Measurements from ENCODE around the gene TMEM184C.
A peak's percentile ranks its signal among the peaks of the same experiment; 100 is the strongest.

Gene TMEM184C

DNA sequence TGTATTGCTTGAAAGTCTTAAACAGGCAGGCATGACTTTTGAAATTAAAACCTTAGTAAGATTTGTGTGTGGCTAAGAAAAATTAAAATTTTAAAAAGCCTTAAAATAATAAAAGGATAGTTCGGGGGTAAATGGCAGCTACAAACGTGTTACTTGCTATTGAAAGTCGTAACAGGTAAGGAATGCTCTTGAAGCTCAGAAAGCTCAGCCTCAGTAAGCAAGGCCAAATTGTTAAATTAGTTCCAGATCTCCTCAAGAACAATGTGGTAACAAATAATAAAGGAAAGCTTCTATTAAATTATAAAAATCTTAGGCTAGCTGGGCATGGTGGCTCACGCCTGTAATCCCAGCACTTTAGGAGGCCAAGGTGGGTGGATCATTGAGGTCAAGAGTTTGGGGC is 41.3 kb downstream of the TMEM184C start:
- peak; percentile 12 for DNase-seq

DNA sequence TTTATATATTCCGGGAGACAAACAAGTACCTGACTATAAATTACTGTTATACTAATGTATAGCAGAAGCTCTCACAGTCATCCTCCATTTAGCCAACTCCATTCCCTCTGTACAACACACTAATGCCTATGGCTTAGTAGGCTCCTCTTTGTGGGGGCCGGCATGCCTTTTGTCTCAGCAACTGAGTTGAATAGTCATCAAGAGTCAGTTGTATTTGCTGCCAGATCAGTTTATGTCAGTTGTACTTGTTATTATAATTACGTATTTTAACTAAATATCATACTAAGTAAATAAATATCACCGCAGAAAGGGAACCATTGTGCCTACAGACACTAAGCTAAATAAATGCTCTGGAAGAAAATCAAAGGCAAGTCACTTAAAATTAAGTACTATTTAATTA is 56.9 kb downstream of the TMEM184C start:
- no peak for DNase-seq

DNA sequence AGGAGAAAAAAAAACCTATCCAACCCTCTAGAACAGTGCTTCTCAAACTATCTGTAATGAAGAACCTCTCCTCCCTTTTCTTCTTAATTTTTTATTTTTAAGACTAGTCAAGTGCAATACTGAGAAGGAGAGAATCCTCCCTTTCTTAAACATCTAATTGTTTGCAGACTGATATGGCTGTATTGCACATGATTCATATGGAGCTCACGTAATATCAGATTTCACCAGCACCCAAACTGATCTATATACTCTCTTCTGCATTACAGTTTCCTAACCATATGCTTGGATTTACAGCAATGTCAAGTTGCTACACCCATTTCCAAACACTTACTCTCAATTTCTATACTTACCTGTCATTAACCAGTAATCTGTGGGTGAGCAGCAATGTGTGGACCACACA is 57.3 kb downstream of the TMEM184C start:
- DNase-seq, result no peak

DNA sequence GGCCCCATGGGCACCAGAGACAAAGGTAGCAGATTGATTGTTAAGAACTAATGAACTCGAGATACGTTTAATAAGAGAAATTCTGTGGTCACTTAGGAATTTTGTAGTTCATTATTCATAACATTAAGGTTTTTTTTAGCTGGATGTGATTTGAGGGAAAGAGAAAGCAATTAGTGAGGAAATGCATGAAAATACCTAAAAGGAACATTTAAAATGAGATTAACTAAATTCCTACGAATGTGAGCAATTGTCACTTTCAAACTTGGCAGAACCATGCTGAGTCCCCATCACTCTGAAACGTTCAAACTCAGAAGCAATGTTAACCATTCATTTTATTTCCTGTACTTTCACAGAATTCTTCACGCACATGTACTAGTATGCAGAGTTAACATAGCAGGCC is 60.9 kb downstream of the TMEM184C start:
- no peak for DNase-seq

DNA sequence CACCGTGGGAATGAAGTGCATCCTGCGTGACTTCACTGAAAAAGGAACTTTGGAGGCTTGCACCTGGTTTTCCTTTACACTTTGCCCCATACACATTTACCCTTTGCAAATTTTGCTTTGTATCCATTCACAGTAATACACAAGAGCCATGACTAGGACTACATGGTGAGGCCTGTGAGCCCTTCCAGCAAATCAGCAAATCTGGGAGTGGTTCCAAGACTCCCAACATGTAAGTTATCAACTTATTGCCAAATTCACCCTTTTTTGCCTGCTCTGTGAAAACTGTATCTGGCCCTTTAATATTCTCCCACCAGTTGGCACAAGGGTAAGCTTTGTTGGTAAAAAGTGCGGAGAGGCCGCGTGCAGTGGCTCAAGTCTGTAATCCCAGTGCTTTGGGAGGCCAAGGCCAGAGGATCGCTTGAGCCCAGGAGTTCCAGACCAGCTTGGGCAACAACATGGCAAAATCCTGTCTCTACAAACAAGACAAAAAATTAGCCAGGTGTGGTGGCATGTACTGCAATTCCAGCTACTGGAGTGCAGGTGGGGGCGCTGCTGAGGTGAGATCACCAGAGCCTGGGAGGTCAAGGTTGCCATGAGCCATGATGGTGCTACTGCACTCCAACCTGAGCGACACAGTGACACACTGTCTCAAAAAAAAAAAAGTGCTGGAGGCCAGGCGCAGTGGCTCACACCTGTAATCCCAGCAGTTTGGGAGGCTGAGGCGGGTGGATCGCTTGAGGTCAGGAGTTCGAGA is 61.8 kb downstream of the TMEM184C start:
- no peak for DNase-seq

DNA sequence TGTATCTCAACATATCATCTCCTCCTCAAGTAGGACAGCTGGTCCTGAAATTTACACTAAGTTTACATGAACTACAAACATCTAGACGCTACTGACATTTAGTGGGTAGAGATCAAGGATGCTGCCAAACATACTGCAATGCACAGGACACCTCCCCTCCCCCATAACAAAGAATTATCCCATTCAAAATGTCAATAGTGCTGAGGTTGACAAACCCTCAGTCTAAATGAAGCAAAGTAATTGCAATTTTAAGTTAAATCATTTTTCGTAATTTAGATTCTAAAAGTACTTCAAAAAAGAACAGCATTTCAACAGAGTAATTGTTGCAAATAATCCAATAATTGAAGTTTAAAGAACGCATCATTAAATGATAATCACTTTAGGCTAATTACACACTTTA is 65.6 kb downstream of the TMEM184C start:
- DNase-seq, result peak; percentile 27

DNA sequence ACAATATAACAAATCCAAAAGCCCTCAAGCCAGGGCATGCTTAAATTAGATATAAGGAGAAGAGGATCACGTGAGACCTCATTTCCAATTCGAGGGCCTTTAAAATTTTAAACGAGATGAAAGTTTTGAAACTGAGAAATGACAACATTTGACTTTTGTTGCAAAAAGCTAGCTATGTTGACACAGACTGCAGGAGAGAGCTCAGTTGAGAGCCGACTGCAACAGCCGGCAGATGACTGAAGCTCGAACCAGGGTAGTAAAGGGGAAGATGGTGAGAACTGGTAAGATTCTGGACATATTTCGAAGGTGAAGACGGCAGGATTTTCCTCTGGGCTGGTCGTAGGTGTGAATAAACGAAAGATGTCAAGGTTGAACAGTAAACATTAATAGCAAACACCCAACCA is 66.0 kb downstream of the TMEM184C start:
- DNase-seq, result peak; percentile 68

DNA sequence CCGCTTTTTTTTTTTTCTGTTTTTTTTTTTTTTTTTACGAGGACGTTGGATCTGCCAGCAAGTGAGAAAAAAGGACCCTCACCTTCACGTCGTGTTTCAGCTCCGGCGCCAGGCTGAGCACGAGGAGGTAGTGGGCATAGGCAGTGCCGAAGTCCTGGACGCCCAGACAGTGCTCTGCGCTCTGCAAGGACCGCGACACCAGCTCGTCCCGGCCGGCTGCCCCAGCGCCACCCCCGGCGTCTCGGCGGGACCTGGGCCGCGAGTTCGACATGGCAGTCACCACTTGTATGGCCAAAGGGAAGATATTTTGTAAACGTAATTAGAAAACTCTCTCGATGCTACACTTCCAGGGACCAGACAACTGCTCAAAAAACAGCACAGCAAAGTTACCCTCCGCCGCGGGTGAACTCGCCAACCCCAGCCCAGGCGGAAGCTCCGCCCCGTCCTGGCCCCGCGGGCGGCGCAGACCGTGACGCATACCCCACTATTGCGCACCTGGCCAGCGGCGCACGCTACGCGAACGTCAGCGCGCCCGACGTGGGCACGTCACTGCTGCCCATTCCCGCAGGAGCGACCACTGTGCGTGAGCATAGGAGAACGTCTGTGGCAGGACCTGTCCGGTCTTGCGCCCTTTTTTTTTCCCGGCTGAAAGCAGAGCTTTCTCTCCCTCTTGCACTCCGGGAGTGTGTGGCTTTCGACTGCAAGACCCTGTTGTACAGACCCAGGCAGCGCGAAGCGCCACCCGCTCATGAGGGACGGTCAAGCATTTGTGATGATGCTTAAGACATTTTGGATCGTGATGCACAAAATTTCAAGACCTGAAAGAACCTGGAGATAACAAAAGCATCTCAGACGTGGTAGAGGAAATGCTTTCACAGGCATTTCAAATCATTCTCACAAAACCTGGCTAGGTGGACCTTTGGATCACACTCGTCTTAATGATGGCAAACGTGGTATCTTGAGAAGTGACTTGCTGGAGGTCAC is 66.8 kb downstream of the TMEM184C start, which contains the start of gene PRMT9:
Gene PRMT9 (minus strand): TSS at position 447 of the 984 bp plus-strand sequence. CDS start 176 bp downstream, at position 271.
- peak; percentile 95 for DNase-seq

DNA sequence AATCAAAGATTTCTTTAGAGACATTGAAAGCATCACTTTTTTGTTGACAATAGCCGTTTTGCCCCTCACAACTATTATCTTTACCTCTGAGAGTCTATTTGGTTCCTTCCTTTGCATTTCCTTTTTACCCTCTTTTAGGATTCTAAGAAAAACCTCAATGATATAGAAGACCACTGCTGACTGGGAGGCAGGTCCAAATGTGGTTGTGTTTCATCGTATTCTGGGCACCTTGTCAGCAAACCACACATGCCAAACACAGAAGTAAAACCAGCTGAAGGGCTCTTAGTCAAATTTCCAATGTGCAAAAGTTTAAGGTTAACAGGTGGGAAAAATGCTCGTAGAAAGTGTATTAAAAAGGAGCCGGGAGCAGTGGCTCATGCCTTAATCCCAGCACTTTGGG is 71.9 kb downstream of the TMEM184C start:
- DNase-seq, result no peak

DNA sequence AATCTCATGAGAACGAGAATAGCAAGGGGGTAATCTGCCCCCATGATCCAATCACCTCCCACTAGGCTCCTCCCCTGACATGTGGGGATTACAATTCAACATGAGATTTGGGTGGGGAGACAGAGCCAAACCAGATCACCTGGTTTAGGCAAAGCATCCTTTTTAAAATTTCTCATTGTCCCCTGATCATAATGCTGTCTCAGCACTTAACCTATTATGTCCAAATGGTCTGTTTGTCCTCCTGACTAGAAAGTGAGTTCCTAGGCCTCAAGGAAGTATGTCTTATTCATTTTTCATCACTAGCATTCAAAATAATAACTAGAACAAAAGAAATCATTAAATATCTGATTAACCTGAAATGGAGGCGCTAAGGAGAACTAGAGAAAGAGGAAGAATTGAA is 74.6 kb downstream of the TMEM184C start:
- DNase-seq, result no peak

DNA sequence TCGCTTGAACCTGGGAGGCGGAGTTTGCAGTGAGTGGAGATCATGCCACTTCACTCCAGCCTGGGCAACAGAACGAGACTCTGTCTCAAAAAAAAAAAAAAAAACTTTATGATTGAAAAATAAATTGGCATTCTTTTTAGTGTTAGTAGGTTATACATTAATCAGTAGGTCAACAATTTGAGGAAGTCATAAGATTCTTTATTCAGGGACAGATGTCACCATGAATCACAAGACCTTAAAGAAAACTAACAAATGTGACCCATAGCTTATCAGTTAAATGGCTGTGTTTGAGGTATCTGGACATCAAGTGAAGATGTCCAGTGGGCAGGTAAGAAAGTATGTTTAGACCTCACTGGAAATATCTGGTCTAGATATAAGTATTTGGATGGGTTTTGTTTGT is 76.0 kb downstream of the TMEM184C start:
- no peak for DNase-seq

DNA sequence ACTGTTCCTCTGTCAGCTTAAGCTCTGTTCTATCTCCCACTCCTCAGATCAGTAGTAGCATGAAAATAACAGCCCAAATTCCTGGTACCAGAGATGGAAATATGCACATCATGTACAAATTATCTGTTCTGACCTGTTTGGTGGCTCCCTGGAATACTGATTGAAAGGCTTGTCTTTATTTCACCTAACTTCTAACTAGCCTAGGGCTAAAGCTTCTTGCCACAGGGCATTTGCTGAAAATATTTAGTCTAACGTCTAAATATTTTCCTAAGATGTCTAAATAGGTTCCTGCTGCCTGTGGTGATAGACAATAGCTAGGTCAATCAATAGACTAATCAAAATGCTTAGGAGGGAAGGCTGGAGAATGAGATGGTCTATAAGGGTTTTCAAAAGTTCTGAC is 79.7 kb downstream of the TMEM184C start:
- no peak for DNase-seq

DNA sequence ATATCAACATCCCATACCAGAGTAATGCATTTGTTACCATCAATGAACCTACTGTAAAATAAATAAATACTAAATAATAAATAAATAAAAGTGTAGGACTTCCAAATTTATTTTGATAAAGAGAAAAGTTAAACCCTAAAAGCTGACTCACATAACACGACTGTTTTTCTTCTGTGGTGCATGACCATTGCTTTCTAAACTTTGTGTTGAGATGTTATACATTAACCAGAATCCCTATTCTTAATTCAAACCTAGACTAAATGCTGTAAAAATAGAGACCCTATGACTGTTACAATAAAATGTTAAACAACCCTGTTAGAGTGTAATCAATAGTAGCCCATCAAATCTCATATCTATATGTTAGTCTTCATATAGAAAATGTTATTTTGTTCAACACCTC is 87.6 kb downstream of the TMEM184C start:
- no peak for DNase-seq

DNA sequence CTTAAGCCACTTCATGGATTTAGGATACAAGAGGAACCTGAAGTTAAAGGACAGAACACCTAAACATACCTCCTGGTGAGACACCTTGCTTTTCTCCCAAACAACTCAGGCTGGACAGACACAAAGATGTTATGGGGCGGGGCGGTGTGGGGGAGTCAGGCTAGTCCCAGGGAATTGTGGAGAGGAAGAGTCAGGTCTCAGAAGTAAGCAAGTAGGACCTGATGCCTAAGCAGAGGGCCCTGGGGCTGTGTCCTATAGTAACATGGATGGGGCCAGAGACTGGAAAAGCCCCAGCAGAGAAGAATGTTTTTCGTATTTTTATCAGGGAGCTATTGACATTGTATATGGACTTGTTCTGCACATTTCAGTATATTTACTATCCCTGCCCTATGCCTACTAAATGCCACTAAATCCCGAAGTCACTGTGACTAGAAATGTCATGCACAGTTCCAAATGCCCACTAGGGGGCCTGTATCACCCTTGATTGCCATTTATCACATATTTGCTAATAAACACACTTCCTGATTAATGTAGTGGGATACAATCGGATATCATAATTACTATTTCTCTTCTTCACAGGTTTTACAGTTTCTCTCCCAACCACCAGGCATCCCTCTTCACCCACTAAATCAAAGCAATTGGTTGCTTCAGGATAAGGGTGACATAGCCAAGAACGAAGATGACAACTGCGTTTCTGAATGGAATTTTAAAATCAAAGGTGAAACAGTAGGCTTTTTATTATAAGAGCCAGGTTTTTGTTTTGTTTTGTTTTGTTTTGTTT is 90.9 kb downstream of the TMEM184C start:
- peak; percentile 73 for DNase-seq

DNA sequence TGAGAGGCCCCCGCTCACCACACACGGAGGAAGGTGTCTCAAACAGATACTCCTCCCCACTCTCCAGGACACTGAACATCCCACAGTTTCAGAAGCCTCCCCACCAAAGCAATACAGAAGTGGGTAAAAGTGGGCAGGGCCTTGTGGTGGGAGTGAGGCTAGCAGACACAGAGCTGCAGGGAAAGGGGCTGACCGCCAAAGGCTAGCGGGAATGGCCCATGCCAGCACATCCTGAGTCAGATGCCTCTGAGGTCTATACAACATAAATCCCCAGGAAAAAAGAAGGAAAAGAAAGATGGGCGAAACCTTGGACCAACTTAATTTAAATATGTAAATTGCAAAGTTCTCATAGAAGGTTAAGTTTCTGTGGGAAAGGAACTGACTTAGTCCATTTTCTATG is 92.8 kb downstream of the TMEM184C start:
- no peak for DNase-seq

DNA sequence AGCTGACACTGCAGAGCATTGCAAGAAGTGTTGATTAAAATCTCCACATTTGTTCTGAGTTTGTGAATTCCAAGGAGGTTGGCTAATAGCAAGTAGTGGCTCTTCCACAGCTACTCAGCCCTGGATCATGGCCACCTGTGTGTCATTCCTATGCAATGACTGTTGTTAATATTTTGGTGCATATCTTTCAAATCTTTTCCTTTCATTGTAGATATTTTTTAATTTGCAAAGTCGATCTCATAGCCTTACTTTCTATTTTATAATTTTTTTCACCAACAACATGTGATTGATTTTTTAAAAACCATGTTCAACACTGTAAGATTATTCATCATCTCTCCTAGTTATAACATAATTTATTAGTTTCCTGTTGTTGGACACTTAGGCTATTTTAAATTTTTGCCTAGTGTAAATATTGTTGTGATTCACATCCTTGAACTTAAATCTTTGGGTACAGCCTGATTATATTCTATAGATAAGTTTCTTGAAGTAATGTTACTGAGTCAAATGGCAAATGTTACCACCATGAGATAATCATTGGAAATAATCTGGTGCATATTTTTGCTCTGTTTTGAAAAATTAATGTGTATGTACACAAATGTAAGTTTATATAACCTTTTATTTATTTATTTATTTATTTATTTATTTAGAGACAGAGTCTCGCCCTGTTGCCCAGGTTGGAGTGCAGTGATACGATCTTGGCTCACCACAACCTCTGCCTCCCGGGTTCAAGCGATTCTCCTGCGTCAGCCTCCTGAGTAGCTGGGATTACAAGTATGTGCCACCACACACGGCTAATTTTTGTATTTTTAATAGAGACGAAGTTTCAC is 97.6 kb downstream of the TMEM184C start:
- peak; percentile 30 for DNase-seq

DNA sequence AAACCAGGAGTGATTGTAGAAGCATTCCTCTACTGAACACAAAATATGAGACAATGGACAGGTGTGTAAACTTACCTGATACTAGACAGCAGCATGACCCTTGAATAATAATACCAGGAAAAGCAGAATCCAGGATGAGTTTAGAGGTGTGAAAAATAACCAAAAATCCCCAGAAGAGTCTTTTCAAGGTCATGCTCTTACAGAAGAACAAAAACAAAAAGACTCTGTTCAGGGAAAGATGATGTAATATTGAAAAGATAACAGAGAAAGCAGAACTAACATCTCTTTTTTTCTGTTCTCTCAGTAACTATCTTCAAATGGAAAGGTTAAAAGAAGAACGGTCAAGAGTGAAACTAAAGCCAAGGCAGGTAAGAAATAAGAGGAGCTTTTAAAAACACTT is 100.7 kb downstream of the TMEM184C start:
- DNase-seq, result no peak

Measured in eye (tissue), 1 donor.